Measurements from ENCODE around the gene MSX2.

The MSX2 gene

DNA sequence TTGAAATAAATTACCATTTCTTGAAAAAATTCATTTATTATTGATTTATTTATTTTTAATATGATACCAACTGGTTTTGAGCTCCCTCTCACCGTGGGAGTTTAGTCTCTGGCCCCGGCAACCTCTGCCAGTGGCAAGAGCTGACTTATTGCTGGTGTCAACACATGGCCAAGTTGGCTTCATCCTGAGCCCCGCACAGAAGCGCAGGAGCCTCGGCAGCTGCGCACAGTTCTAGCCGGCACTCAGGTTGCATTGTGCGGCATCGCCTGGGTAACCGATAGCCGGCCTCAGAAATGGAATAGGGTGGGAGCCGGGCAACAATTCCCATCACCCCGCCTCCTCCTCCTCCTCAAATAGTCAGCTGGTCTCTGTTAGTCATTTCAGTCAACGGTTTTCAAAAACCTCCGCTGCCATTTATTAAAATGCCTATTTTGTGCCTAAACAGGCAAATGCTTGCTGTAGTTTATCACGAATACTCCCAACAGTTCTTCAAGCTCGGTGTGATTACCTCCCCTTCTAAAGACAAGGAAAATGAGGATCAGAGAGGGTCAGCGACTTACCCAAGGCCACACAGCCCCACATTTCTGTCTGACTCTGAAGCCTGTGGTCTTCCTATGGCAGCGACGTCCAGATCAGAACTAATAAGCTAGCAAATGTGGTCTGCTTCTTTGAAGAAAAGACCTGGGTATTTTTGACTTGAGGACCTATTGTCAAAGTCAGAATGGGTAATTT, 15.7 kb upstream of the MSX2 start:
- Histone ChIP-seq H3K18ac (ENCODE audit: low read length) (no peak overlapping the region), H3K4me3 (ENCODE audit: low read depth, low read length) (no peak overlapping the region), H2BK120ac (ENCODE audit: insufficient read depth, low read length, poor library complexity) (no peak overlapping the region), H2BK12ac (ENCODE audit: low read length) (peak overlapping the region; percentile 92), H3K4ac (ENCODE audit: low read depth, low read length) (no peak overlapping the region), H2AK5ac (ENCODE audit: low read length) (peak overlapping the region; percentile 88), H3K4me1 (ENCODE audit: control insufficient read depth in 1 of 2, insufficient read depth in 2 of 2, low read length in 2 of 2) (peaks cover 0 to 5% of the 10 kb centered on the region in 2 experiments), H4K91ac (ENCODE audit: low read depth, low read length) (peak overlapping the region; percentile 60), H3K79me1 (ENCODE audit: low read length) (peaks cover 10% of the 10 kb centered on the region), H3K9ac (ENCODE audit: low read length) (no peak overlapping the region), H4K12ac (ENCODE audit: low read depth, low read length) (no peak overlapping the region), H4K8ac (ENCODE audit: low read depth, low read length) (no peak overlapping the region), H3K36me3 (ENCODE audit: control insufficient read depth in 1 of 2, insufficient read depth in 2 of 2, low read length in 2 of 2) (no peaks in the 10 kb centered on the region), H3K79me2 (ENCODE audit: control insufficient read depth, insufficient read depth, low read length, poor library complexity) (no peaks in the 10 kb centered on the region), H3K23ac (ENCODE audit: low read length) (no peak overlapping the region), H2BK5ac (ENCODE audit: low read depth, low read length, poor library complexity) (no peak overlapping the region), H3K14ac (ENCODE audit: low read length) (peak overlapping the region; percentile 16), H2AFZ (ENCODE audit: insufficient read depth, low read length, poor library complexity) (no peak overlapping the region), H3K27me3 (ENCODE audit: insufficient read depth, low read length) (no peaks in the 10 kb centered on the region), H3K27ac (ENCODE audit: low read depth, low read length) (no peak overlapping the region), H3K4me2 (ENCODE audit: low read length) (no peak overlapping the region), H3K9me3 (ENCODE audit: insufficient read depth, low read depth, low read length) (no peaks in the 10 kb centered on the region)
- DNase-seq = no peak
- WGBS (ENCODE audit: extremely low coverage, insufficient coverage, insufficient read length) = no CpG with 5 or more reads among the region's 20 CpGs

GRCh38 chr5:174714751-174715150, 9.6 kb upstream of the MSX2 start:
- no peaks in the 10 kb centered on the region for H3K36me3 ChIP-seq (ENCODE audit: control insufficient read depth in 1 of 2, insufficient read depth in 2 of 2, low read length in 2 of 2)
- no peak overlapping the region for H4K8ac ChIP-seq (ENCODE audit: low read depth, low read length)
- no peaks in the 10 kb centered on the region for H3K27me3 ChIP-seq (ENCODE audit: insufficient read depth, low read length)

GRCh38 chr5:174715804-174716203, 8.6 kb upstream of the MSX2 start:
- no peak overlapping the region for H3K27ac ChIP-seq (ENCODE audit: low read depth, low read length)
- no peak overlapping the region for H3K18ac ChIP-seq (ENCODE audit: low read length)
- WGBS (ENCODE audit: extremely low coverage, insufficient coverage, insufficient read length) = no CpG with 5 or more reads among the region's 3 CpGs

More at GRCh38 chr5:174714751-174715150, 9.6 kb upstream of the MSX2 start:
- H3K9ac ChIP-seq (ENCODE audit: low read length) = no peak overlapping the region
- no peak overlapping the region for H3K4me3 ChIP-seq (ENCODE audit: low read depth, low read length)
- H4K91ac ChIP-seq (ENCODE audit: low read depth, low read length) = no peak overlapping the region
- H3K27ac ChIP-seq (ENCODE audit: low read depth, low read length) = no peak overlapping the region
- no peak overlapping the region for H2BK120ac ChIP-seq (ENCODE audit: insufficient read depth, low read length, poor library complexity)
- H3K14ac ChIP-seq (ENCODE audit: low read length) = no peak overlapping the region
- no peaks in the 10 kb centered on the region for H3K9me3 ChIP-seq (ENCODE audit: insufficient read depth, low read depth, low read length)
- peaks cover 10 to 21% of the 10 kb centered on the region in 2 experiments for H3K4me1 ChIP-seq (ENCODE audit: control insufficient read depth in 1 of 2, insufficient read depth in 2 of 2, low read length in 2 of 2)
- H4K12ac ChIP-seq (ENCODE audit: low read depth, low read length) = no peak overlapping the region
- H3K18ac ChIP-seq (ENCODE audit: low read length) = no peak overlapping the region
- no peak overlapping the region for H2AFZ ChIP-seq (ENCODE audit: insufficient read depth, low read length, poor library complexity)
- no peak overlapping the region for H2AK5ac ChIP-seq (ENCODE audit: low read length)
- H3K79me2 ChIP-seq (ENCODE audit: control insufficient read depth, insufficient read depth, low read length, poor library complexity) = no peaks in the 10 kb centered on the region
- no peak overlapping the region for H2BK12ac ChIP-seq (ENCODE audit: low read length)
- H3K23ac ChIP-seq (ENCODE audit: low read length) = no peak overlapping the region
- H3K4ac ChIP-seq (ENCODE audit: low read depth, low read length) = no peak overlapping the region
- H3K4me2 ChIP-seq (ENCODE audit: low read length) = no peak overlapping the region
- no peak overlapping the region for H2BK5ac ChIP-seq (ENCODE audit: low read depth, low read length, poor library complexity)
- DNase-seq = peak; percentile 58 to 82
- H3K79me1 ChIP-seq (ENCODE audit: low read length) = peaks cover 20% of the 10 kb centered on the region

GRCh38 chr5:174717826-174718455, 6.4 kb upstream of the MSX2 start:
- no peak overlapping the region for H3K9ac ChIP-seq (ENCODE audit: low read length)
- H4K8ac ChIP-seq (ENCODE audit: low read depth, low read length) = peak overlapping the region; percentile 8
- peaks cover 41% of the 10 kb centered on the region for H3K79me1 ChIP-seq (ENCODE audit: low read length)
- H3K9me3 ChIP-seq (ENCODE audit: insufficient read depth, low read depth, low read length) = no peaks in the 10 kb centered on the region
- peak overlapping the region; percentile 18 for H3K4me2 ChIP-seq (ENCODE audit: low read length)
- peak overlapping the region; percentile 43 for H3K4ac ChIP-seq (ENCODE audit: low read depth, low read length)
- H3K79me2 ChIP-seq (ENCODE audit: control insufficient read depth, insufficient read depth, low read length, poor library complexity) = peaks cover 14% of the 10 kb centered on the region
- H3K36me3 ChIP-seq (ENCODE audit: control insufficient read depth in 1 of 2, insufficient read depth in 2 of 2, low read length in 2 of 2) = no peaks in the 10 kb centered on the region
- no peak overlapping the region for H2AFZ ChIP-seq (ENCODE audit: insufficient read depth, low read length, poor library complexity)
- peak overlapping the region; percentile 76 for H2BK120ac ChIP-seq (ENCODE audit: insufficient read depth, low read length, poor library complexity)
- peak overlapping the region; percentile 86 for H4K91ac ChIP-seq (ENCODE audit: low read depth, low read length)
- peak overlapping the region; percentile 21 for H3K14ac ChIP-seq (ENCODE audit: low read length)
- no peak overlapping the region for H3K23ac ChIP-seq (ENCODE audit: low read length)
- H3K27ac ChIP-seq (ENCODE audit: low read depth, low read length) = peak overlapping the region; percentile 62
- peak overlapping the region; percentile 55 for H2BK5ac ChIP-seq (ENCODE audit: low read depth, low read length, poor library complexity)
- H3K27me3 ChIP-seq (ENCODE audit: insufficient read depth, low read length) = no peaks in the 10 kb centered on the region
- H2BK12ac ChIP-seq (ENCODE audit: low read length) = peak overlapping the region; percentile 92
- H3K4me3 ChIP-seq (ENCODE audit: low read depth, low read length) = no peak overlapping the region
- peak overlapping the region; percentile 22 for H2AK5ac ChIP-seq (ENCODE audit: low read length)
- no peak for DNase-seq
- peaks cover 23 to 35% of the 10 kb centered on the region in 2 experiments for H3K4me1 ChIP-seq (ENCODE audit: control insufficient read depth in 1 of 2, insufficient read depth in 2 of 2, low read length in 2 of 2)
- no peak overlapping the region for H4K12ac ChIP-seq (ENCODE audit: low read depth, low read length)
- no CpG with 5 or more reads among the region's 5 CpGs for WGBS (ENCODE audit: extremely low coverage, insufficient coverage, insufficient read length)
- peak overlapping the region; percentile 72 for H3K18ac ChIP-seq (ENCODE audit: low read length)

More at GRCh38 chr5:174715804-174716203, 8.6 kb upstream of the MSX2 start:
- no peak overlapping the region for H2BK5ac ChIP-seq (ENCODE audit: low read depth, low read length, poor library complexity)
- no peak overlapping the region for H3K4me3 ChIP-seq (ENCODE audit: low read depth, low read length)
- peaks cover 30% of the 10 kb centered on the region for H3K79me1 ChIP-seq (ENCODE audit: low read length)
- no peak overlapping the region for H3K9ac ChIP-seq (ENCODE audit: low read length)
- no peak overlapping the region for H4K8ac ChIP-seq (ENCODE audit: low read depth, low read length)
- H3K4ac ChIP-seq (ENCODE audit: low read depth, low read length) = no peak overlapping the region
- H2BK12ac ChIP-seq (ENCODE audit: low read length) = no peak overlapping the region
- peaks cover 7% of the 10 kb centered on the region for H3K79me2 ChIP-seq (ENCODE audit: control insufficient read depth, insufficient read depth, low read length, poor library complexity)
- DNase-seq = no peak
- no peak overlapping the region for H4K12ac ChIP-seq (ENCODE audit: low read depth, low read length)
- no peak overlapping the region for H2BK120ac ChIP-seq (ENCODE audit: insufficient read depth, low read length, poor library complexity)
- H3K4me2 ChIP-seq (ENCODE audit: low read length) = no peak overlapping the region
- no peak overlapping the region for H2AFZ ChIP-seq (ENCODE audit: insufficient read depth, low read length, poor library complexity)
- no peak overlapping the region for H4K91ac ChIP-seq (ENCODE audit: low read depth, low read length)
- no peaks in the 10 kb centered on the region for H3K9me3 ChIP-seq (ENCODE audit: insufficient read depth, low read depth, low read length)
- no peaks in the 10 kb centered on the region for H3K36me3 ChIP-seq (ENCODE audit: control insufficient read depth in 1 of 2, insufficient read depth in 2 of 2, low read length in 2 of 2)
- H2AK5ac ChIP-seq (ENCODE audit: low read length) = no peak overlapping the region
- peaks cover 19 to 26% of the 10 kb centered on the region in 2 experiments for H3K4me1 ChIP-seq (ENCODE audit: control insufficient read depth in 1 of 2, insufficient read depth in 2 of 2, low read length in 2 of 2)
- no peak overlapping the region for H3K14ac ChIP-seq (ENCODE audit: low read length)
- H3K23ac ChIP-seq (ENCODE audit: low read length) = no peak overlapping the region
- no peaks in the 10 kb centered on the region for H3K27me3 ChIP-seq (ENCODE audit: insufficient read depth, low read length)

All from trophoblast cell (in vitro differentiated cells and primary cell).